ENCODE data around the gene PI4KA. TPM values are rescaled to one million over a fixed set of nuclear protein-coding genes. Genes with fewer than 3 reads are reported as not detected.
"Not testable (repeated sequence)": the region's sequence is repeated elsewhere in the genome, so short reads cannot be mapped to it uniquely, and the experiment has no call there.

PI4KA gene
- total RNA-seq, 1 donor from 2014 or later, result 150 TPM

DNA sequence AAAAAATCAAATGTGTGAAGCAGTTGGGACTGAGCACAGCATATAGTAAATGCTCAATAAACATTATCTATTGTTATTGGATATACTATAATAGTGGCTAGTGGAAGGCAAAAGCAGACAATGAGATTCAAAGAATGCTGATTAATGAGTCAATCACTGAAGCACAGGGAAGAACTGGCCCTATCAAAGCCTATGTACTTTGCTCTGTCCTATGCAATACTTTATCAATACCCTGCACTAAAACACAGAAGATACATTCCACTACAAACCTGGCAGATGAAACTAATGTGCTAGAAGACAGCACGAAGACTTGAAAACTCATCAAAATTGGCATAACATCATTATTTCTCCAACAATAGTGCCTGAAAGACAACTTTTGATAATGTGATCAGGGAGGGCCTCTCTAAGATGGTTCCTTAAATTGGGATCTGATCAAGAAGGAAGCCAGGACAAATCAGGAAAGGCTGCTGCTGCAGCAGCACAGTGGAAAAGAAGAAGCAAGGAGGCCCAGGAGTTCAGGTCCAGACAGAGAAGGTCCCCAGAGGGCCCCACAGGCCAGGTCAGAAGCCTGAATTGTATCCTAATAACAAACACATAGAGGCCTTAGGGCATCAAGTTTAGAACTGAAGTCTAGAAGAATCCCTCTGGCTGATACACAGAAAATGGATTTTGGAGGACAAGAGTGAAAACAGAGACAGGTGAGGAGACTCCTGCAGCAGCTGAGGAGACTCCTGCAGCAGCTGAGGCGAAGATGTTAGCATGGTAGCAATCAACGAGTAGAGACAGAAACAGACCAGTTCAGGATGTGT, 18.6 kb downstream of the PI4KA start:
- H3K4me3 ChIP-seq, result no peak overlapping the region
- no peak for DNase-seq (ENCODE audit: low spot score in 2 of 2)
- intact Hi-C loops (cut with DNase I), result no loop called here
- H3K4me1 ChIP-seq, result no peaks in the 10 kb centered on the region
- no peak overlapping the region for H3K27ac ChIP-seq
- no peaks in the 10 kb centered on the region for H3K27me3 ChIP-seq
- no peak for TF ChIP-seq CTCF (IDR thresholded peaks at IDR 0.05)
- H3K9me3 ChIP-seq, result no peaks in the 10 kb centered on the region
- H3K36me3 ChIP-seq, result no peaks in the 10 kb centered on the region

- H3K36me3 ChIP-seq; H3K4me1 ChIP-seq; H3K4me3 ChIP-seq; H3K9me3 ChIP-seq; DNase-seq (ENCODE audit: low spot score in 2 of 2); intact Hi-C loops (cut with DNase I); H3K27ac ChIP-seq; H3K27me3 ChIP-seq: not testable (repeated sequence)
Measured at GRCh38 chr22:20839354-20839753, 19.3 kb downstream of the PI4KA start.

DNA sequence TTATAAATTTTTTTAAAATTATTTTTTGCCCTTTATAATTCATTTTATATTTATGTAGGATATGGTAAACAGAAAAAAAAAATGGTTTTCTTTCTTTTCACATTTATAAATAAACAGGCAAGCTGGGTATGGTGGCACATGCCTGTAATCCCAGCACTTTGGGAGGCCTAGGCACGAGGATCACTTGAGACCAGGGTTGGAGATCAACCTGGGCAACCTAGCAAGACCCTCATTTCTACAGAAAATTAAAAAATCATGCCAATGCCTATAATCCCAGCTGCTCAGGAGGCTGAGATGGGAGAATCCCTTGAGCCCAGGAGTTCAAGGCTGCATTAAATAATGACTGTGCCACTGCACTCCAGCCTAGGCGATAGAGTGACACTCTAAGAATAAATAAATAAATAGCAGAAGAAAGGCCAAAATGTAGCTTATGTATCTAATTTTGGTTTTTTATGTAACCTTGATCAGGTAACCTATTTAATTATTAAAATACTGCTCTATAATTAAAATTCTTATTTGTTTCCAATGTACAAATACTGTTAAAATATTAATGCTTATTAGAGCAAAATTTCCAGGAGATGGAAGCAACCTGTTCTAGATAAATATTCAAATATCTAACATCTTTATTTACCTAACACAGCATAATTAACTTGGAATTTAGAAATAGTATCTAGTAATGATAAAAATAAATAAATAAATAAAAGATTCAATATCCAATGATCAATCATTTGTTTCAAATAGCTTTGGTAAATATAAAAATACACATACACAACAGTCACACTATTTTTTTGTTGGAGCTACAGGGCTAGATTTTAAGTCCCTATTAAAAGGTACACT, 21.4 kb downstream of the PI4KA start:
- no peak overlapping the region for H3K4me3 ChIP-seq
- no peaks in the 10 kb centered on the region for H3K27me3 ChIP-seq
- H3K36me3 ChIP-seq, result peaks cover 15 to 18% of the 10 kb centered on the region in 2 donors
- H3K9me3 ChIP-seq, result no peaks in the 10 kb centered on the region
- DNase-seq (ENCODE audit: low spot score in 2 of 2), result no peak
- H3K27ac ChIP-seq, result no peak overlapping the region
- H3K4me1 ChIP-seq, result no peaks in the 10 kb centered on the region
- no peak for TF ChIP-seq CTCF (IDR thresholded peaks at IDR 0.05)
- intact Hi-C loops (cut with DNase I), result no loop called here

GRCh38 chr22:20834725-20835124, 23.9 kb downstream of the PI4KA start:
- H3K4me3 ChIP-seq, result no peak overlapping the region
- DNase-seq (ENCODE audit: low spot score in 2 of 2), result no peak
- H3K4me1 ChIP-seq, result no peaks in the 10 kb centered on the region
- H3K27ac ChIP-seq, result no peak overlapping the region
- H3K9me3 ChIP-seq, result no peaks in the 10 kb centered on the region
- intact Hi-C loops (cut with DNase I), result no loop called here
- H3K36me3 ChIP-seq, result peaks cover 29 to 41% of the 10 kb centered on the region in 2 donors
- H3K27me3 ChIP-seq, result no peaks in the 10 kb centered on the region
- TF ChIP-seq CTCF (IDR thresholded peaks at IDR 0.05), result no peak

DNA sequence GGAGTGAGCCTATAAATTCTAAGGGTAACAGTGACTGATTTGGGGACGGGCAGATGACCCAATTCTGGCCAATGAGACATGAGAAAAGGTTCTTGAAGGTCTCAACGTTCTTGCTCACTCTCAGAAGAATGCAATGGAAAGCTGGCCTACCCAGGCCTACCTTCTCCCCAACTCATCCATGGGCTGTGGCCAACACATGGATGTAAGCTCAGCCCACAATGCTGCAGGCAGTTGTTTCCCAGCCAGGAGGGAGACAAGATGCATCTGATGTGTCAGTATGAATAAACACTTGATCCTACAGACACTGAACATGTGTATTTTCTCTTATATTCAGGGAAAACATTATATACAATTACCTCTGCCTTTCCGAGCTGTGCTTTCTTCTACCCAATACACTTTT, 24.4 kb downstream of the PI4KA start:
- H3K36me3 ChIP-seq, result peaks cover 29 to 46% of the 10 kb centered on the region in 2 donors
- no peaks in the 10 kb centered on the region for H3K27me3 ChIP-seq
- DNase-seq (ENCODE audit: low spot score in 2 of 2), result no peak
- no peak overlapping the region for H3K4me3 ChIP-seq
- no peaks in the 10 kb centered on the region for H3K9me3 ChIP-seq
- no peaks in the 10 kb centered on the region for H3K4me1 ChIP-seq
- TF ChIP-seq CTCF (IDR thresholded peaks at IDR 0.05), result no peak
- H3K27ac ChIP-seq, result no peak overlapping the region
- intact Hi-C loops (cut with DNase I), result no loop called here

GRCh38 chr22:20833225-20833665, 25.4 kb downstream of the PI4KA start:
- H3K36me3 ChIP-seq, result peaks cover 29 to 53% of the 10 kb centered on the region in 2 donors

More at GRCh38 chr22:20833225-20833665, 25.4 kb downstream of the PI4KA start:
- TF ChIP-seq CTCF (IDR thresholded peaks at IDR 0.05), result no peak
- intact Hi-C loops (cut with DNase I), result no loop called here
- Histone ChIP-seq H3K27me3 (no peaks in the 10 kb centered on the region), H3K4me1 (no peaks in the 10 kb centered on the region), H3K27ac (no peak overlapping the region), H3K9me3 (no peaks in the 10 kb centered on the region), H3K4me3 (no peak overlapping the region)
- DNase-seq (ENCODE audit: low spot score in 2 of 2), result no peak
